Anterior cingulate cortex (tissue), 58 donors: ENCODE measurements around the gene SOCS3.
"Not testable (repeated sequence)": the region's sequence is repeated elsewhere in the genome, so short reads cannot be mapped to it uniquely, and the experiment has no call there.

Experiments
- DNase-seq, 58 donors: peaks; one replicate each; lab custom pipeline; 2025; lab: John Stamatoyannopoulos, UW

The SOCS3 gene

DNA sequence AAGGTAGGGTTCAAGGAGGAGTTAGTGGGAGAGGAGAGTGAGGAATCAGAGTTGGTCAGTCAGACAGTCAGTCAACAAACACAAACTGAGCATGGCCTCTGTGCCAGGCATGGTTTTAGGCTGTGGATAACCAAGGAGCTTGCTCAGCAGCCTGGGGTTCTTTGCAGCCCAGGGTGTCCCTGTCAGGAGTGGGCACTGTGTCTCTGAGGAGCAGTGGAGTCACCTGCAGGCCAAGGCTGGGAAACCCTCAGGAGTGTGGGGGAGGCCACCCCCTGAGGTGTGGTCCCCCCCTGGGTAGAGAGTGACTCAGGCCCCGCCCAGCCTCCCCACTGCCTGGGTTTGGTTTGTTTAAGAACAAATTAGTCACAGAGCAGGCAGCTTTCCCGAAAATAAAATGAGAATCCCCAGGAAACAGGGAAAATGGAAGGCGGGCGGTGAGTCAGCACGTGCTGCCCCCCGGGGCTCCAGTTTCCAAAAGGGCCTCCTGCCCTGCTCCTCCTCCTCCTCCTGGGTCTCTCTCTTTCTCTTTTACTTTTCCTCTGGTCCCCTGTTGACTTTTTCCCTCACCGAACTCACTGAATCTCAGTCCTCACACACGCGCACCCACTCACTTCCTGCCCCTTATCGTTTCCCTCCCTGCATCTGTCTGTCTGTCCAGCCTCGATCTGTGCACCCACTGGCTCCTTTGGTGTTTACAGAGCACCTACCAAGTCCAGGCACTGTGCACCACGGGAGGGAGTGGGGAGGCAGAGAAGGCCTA is 44.3 kb downstream of the SOCS3 start:
- peak in 10 of 58 donors; percentile 7 to 28 (median 16) for DNase-seq

DNA sequence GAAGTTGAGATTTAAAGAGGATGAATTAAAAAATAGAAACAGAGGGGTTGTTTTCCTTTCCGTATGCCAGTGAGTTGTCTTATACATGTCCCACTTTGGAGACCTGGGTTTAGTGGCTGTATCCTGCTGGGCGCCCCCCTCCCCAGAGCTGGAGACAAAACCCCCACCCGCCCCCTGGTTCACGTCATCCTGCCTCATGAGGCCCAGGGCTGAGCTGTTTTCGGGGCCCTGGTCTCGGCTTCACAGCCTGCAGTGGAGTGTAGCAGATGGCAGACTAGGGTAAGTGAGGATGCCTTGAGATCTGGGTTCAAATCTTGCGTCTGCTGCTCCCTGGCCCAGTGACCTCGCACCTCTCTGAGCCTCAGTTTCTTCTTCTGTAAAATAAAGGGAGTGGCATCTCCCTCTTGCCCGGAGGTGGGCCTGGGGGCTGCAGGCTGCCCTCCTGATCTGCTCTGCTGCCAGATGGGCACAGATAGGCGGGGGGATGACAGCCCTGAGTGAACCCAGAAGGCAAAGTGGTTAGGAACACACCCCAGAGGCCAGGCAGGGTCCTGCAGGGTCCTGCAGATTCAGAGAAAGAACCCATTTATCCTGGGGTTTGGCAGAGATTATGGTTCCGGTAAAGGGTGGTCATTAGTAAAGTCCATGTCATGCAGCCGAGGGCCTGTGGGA is 45.1 kb downstream of the SOCS3 start:
- DNase-seq, result no peak

DNA sequence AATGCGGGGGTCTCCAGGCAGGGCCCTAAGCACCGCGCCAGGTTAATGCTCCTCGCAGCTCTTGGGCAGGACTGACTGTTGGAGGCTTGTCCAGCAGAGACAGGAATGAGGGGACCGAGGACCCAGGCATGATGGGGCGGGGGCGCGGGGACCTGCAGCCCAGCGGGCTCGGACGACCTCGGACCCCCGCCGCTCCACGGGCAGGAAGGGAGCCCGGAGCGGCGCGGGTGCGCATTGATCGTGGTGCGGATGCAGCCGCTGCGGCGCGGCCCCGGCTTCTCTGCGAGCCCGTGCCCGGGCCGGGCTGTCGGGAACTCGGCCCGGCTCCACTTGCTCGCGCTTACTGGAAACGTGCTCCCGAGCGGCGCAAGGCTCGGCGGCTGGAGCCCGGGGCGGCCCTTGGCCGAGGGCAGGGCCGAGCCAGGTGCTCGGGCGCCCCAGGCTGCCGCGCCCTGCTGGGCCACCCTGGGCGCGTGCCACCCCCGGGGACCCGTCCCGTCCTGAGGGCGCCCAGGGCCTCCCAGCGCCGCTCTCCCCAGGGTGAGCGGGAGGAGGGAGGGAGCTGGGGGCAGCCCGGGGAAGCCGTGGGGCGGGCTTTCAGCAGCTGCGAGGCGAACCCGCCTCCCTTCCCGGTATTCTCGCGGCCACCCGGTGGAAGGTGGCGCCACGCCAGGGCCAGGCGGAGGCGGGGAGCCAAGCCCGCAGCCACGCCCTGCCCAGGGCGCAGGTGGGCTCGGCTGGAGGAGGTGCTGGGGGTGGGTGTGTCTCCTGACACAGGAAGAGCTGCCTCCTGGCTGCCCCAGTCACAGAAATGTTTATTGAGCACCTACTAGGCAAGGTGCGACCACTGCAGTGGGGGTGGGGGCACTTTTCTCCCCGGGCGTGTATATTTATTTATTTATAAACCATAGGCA is 45.9 kb downstream of the SOCS3 start:
- DNase-seq, result peak in 8 of 58 donors; percentile 10 to 57 (median 39)

DNA sequence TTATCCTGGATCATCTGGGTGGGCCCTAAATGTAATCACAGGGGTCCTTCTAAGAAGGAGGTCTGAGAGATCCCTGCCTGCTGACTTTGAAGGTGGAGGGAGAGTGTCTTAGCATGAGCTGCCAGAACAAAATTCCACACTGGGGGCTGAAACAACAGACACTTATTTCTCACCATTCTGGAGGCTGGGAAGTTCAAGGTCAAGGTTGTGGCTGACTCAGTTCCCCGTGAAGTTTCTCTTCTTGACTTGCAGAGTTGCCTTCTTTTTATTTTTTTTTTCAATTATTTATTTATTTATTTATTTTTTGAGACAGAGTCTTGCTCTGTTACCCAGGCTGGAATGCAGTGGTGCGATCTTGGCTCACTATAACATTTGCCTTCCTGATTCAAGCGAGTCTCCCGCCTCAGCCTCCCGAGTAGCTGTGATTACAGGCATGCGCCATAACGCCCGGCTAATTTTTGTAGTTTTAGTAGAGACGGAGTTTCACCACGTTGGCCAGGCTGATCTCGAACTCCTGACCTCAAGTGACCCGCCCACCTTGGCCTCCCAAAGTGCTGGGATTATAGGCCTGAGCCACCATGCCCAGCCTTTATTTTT is 50.1 kb downstream of the SOCS3 start:
- DNase-seq, result not testable (repeated sequence)

DNA sequence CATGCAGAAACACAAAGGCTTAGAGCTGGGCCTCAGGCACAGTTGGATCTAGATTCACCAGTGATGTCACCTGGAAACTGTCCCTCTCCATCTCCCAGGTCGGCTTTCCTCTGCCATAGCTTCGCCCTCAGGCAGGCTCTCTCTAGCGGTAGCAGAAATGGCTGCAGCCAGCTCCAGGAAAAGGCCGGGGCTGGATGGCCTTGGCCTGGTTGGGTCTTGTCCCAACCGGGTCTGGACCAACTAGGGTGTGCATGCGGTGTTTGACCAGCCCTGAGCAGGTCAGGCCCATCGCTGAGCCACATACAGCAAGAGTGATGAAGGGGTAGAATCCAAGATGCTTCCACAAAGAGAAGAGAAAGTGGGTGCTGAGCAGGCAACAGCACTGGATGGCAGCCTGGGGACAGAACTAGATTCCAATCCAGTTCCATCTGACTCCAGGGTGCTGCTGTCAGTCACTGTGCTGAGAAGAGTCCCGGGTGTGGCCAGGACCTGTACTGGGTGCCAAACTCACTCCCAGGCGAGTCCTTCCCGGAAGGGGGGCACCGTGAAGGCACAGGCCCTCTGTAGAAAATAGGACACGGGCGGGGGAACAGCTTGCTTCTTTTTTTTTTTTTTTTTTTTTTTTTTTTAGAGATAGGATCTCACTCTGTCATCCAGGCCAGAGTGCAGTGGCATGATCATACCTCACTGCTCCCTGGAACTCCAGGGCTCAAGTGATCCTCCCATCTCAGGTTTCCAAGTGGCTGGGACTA is 51.8 kb downstream of the SOCS3 start:
- DNase-seq, result no peak

DNA sequence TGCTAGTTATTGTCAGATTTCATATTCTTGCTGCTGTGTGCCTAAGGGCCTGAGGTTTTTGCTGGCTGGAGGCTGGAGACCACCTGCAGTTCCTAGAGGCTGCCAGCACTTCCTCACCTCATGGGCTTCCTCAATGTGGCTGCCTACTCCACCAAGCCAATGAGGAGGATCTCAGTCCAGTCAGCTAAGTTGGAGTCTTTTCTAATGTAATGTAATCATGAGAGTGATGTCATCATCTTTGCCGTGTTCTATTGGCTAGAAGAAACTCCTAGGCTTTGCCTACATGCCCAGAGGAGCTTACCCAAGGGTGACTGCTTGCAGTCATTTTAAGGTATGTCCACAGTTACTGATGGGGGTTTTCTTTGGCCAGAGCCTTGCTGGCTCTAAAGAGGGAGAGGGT is 53.0 kb downstream of the SOCS3 start:
- DNase-seq, result no peak
